Hepatocyte (in vitro differentiated cells): ENCODE measurements around the gene ZNF282.

Source experiments
- EZH2 ChIP-seq: fragments of 200-600 bp; sonication (generic); IDR thresholded peaks from 2 replicates; pipeline ENCODE4 v1.6.1; 2016; ENCODE audit warnings: antibody characterized with exemption, mild to moderate bottlenecking, borderline replicate concordance
- EZH2phosphoT487 ChIP-seq: fragments of 200-600 bp; sonication (generic); IDR thresholded peaks from one replicate; pipeline ENCODE4 v1.6.1; 2018; ENCODE audit warnings: antibody characterized with exemption, mild to moderate bottlenecking, low read depth, moderate library complexity; ENCODE audit not compliant: unreplicated experiment, severe bottlenecking
- TF ChIP-seq, protein P1 (sequence below): fragments of 200-600 bp; sonication (generic); IDR thresholded peaks from 2 replicates; pipeline ENCODE4 v1.5.1; 2016; ENCODE audit warnings: antibody characterized with exemption, mild to moderate bottlenecking; ENCODE audit not compliant: poor library complexity

DNA sequence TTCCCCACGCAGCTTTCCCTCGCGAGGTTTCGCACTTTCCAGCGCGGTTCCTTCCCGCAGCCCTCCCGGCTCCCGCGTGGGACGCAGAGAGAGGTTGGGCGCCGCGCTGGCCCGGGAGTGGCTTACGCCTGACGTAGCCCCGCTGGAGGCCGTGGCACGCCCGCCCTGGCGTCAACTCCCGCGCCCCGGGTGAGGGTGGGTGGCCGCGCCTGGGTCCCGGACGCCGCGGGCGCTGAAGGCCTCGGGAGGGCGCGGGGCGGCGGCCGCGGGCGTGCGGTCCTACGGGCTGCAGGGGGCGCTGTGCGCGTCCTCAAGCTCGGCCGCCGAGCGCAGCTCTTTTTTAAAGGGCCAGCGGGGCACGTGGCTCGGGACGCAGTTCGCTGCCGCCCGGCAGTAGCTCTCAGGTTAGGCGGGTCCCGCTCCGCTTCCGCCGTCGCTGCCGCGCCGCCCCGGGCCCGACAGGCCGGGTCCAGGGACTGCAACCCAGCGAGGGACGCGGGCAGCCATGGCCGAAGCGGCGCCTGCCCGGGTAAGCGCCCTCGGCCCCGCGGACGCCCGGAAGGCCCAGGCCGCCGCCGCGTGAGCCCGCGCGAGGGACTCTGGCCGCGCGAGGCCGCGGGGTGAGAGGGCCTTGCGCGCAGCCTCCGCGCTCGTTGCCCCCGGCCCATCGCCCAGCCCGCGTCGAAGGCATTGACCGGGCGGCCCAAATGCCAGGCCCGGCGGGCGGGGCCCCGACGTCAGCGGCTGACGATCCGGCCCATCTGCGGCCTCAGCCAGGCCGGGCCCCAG is 66.7 kb downstream of the ZNF282 start, which contains the start of gene ZNF783:
- TF ChIP-seq, protein P1, sequence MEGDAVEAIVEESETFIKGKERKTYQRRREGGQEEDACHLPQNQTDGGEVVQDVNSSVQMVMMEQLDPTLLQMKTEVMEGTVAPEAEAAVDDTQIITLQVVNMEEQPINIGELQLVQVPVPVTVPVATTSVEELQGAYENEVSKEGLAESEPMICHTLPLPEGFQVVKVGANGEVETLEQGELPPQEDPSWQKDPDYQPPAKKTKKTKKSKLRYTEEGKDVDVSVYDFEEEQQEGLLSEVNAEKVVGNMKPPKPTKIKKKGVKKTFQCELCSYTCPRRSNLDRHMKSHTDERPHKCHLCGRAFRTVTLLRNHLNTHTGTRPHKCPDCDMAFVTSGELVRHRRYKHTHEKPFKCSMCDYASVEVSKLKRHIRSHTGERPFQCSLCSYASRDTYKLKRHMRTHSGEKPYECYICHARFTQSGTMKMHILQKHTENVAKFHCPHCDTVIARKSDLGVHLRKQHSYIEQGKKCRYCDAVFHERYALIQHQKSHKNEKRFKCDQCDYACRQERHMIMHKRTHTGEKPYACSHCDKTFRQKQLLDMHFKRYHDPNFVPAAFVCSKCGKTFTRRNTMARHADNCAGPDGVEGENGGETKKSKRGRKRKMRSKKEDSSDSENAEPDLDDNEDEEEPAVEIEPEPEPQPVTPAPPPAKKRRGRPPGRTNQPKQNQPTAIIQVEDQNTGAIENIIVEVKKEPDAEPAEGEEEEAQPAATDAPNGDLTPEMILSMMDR, result peak; percentile 66
- TF ChIP-seq EZH2 (no peak), EZH2phosphoT487 (no peak)
